ENCODE results near the gene RFX2.

Gene RFX2

DNA sequence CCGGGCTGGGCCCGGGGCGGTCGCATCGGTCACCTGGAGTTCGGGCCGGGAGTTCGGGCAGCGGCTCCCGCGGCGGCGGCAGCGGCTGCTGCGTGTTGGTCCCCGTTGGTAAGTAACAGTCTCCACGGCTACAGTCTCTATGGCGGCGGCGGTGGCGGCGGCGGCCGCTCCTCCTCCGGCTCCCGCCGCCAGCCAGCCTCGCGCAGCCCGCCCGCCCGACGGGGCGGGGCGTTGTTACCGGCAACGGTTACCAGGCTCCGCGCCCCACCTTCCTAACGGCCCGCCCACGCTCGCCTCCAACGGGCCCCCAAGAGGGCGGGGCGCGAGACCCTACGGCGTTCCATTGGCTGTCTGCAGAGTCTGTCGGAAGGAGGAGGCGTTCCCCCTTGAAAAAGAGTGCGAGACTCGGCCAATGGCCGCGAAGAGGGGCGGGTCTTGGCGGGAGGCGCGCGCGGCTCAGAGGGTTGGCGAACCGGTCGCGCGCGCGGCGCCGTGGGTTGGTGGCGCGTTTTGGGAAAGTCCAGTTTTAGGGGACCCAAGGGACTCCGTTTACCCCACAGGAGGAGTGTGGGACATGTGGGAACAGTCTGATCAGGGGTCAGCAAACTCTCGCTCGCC, at the start of gene RFX2:
TSS of gene RFX2 (minus strand) at position 141 of the 618 bp plus-strand sequence. CDS start 63,004 bp downstream, outside the sequence.
- H3K27ac ChIP-seq, result peak within 1 kb of the TSS; percentile 58
- TF ChIP-seq, protein P1, sequence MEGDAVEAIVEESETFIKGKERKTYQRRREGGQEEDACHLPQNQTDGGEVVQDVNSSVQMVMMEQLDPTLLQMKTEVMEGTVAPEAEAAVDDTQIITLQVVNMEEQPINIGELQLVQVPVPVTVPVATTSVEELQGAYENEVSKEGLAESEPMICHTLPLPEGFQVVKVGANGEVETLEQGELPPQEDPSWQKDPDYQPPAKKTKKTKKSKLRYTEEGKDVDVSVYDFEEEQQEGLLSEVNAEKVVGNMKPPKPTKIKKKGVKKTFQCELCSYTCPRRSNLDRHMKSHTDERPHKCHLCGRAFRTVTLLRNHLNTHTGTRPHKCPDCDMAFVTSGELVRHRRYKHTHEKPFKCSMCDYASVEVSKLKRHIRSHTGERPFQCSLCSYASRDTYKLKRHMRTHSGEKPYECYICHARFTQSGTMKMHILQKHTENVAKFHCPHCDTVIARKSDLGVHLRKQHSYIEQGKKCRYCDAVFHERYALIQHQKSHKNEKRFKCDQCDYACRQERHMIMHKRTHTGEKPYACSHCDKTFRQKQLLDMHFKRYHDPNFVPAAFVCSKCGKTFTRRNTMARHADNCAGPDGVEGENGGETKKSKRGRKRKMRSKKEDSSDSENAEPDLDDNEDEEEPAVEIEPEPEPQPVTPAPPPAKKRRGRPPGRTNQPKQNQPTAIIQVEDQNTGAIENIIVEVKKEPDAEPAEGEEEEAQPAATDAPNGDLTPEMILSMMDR (IDR thresholded peaks at IDR 0.05), result no peak
- no peak for TF ChIP-seq ZFX (IDR thresholded peaks at IDR 0.05; ENCODE audit: borderline replicate concordance)

DNA sequence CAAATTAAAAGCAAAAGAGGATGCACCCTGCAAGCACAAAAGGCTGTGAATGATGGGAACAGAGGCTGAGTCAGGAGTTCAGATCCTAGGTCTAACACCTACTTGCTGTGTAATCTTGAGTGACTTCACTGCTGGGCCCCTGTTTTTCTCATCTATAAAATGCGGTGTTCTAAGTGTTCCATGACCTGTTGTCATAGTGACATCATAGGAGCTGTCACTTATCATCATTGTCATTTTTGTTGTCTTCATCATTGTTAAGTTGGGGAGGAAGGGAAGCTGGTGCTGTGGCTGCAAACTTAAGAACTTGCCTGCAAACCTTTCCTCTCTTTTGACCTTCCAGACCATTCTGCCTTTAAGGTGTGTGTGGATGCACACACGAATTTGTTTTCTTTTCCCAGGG, 45.7 kb upstream of the RFX2 start:
- TF ChIP-seq, protein P1 (IDR thresholded peaks at IDR 0.05), result no peak
- TF ChIP-seq ZFX (IDR thresholded peaks at IDR 0.05; ENCODE audit: borderline replicate concordance), result no peak
- H3K27ac ChIP-seq, result no peak overlapping the region

DNA sequence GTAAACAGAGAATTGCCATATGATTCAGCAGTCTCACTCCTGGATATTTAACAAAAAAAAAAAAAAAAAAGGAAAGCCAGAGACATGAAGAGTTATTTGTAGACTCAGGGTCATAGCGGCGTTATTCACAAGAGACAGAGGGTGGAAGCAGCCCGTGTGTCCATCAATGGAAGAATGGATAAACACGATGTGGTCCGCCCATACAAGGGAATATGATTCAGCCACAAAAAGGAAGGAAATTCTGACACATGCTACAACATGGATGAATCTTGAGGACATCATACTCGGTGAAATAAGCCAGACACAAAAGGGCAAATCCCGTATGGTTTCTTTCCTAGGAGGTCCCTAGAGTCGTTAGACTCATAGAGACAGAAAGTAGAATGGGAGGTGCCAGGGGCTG, 40.0 kb upstream of the RFX2 start:
- TF ChIP-seq ZFX (IDR thresholded peaks at IDR 0.05; ENCODE audit: borderline replicate concordance), result no peak
- TF ChIP-seq, protein P1 (IDR thresholded peaks at IDR 0.05), result no peak

DNA sequence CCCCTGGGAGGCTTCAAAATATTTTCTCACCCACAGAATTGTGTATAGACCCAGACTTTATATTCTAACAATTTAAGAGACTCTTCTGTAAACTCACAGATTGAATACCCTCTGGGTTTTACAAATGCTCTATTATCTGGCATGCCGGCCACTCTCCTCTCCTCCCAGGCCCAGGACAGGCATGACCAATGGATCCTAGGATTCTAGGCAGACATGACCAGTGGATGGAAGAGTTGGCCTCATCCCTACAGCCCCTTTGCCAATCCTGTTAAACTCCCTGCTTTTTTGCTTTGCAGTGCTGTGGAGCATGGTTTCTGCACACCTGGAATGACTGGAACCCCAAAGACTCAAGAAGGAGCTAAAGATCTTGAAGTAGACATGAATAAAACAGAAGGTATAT, 30.9 kb upstream of the RFX2 start:
- TF ChIP-seq ZFX (IDR thresholded peaks at IDR 0.05; ENCODE audit: borderline replicate concordance), result no peak
- TF ChIP-seq, protein P1 (IDR thresholded peaks at IDR 0.05), result no peak
- H3K27ac ChIP-seq, result no peak overlapping the region

More for the DNA sequence above, 40.0 kb upstream of the RFX2 start:
- H3K27ac ChIP-seq, result no peak overlapping the region

DNA sequence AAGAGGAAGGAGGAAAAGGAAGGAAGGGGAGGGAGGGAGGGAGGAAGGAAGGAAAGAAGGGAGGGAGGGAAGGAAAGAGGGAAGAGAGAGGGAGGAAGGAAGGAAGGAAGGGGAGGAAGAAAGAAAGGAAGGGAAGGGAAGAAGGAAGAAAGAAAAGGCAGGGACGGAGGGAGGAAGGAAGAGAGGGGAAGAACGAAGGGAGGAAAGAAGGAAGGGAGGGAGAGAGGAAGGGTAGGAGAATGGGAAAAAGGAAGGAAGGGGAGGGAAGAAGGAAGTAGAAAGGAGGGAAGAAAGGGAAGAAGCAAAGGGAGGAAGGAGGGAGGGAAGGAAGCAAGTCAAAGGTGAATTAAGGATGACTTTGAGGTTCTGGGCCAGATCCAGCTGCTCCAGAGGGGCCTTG, 28.2 kb upstream of the RFX2 start:
- no peak overlapping the region for H3K27ac ChIP-seq
- TF ChIP-seq, protein P1 (IDR thresholded peaks at IDR 0.05), result no peak
- no peak for TF ChIP-seq ZFX (IDR thresholded peaks at IDR 0.05; ENCODE audit: borderline replicate concordance)

DNA sequence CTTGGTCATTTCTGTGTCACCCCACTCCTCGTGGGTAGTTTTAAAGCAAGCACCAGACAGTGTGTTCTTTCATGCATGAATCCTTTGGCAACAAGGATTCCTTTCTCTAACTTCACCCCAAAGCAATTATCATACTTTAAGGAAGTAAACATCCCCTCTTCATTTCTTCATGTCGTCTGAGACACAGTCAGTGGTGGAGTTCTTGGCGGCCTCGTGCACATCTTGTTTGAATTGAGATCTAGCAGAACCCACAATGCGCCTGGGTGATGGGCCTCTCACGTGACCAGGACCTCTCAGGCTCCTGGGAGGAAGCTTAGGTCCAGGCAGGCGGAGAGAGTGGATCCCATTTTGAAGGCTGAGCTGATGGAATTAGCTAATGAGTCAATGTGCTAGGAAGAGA, 27.8 kb upstream of the RFX2 start:
- TF ChIP-seq, protein P1 (IDR thresholded peaks at IDR 0.05), result no peak
- H3K27ac ChIP-seq, result no peak overlapping the region

DNA sequence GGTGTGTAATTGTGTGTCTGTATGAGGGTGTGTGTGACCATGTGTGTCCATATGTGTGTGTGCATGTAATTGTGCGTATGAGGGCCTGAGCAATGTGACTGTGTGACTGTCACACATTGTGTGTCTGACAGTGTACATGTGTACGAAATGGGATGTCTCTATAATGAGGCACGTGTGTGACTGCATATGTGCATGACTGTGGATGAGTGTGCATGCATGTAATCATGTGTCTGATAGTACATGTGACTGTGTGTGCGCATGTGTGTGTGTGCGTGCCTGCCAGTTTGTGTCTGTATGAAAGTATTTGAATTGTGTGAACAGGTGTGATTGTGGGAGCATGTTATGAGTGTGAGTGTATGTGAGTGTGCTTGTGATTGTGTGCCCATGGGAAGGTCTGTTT, 22.9 kb upstream of the RFX2 start:
- H3K27ac ChIP-seq, result no peak overlapping the region
- no peak for TF ChIP-seq ZFX (IDR thresholded peaks at IDR 0.05; ENCODE audit: borderline replicate concordance)

DNA sequence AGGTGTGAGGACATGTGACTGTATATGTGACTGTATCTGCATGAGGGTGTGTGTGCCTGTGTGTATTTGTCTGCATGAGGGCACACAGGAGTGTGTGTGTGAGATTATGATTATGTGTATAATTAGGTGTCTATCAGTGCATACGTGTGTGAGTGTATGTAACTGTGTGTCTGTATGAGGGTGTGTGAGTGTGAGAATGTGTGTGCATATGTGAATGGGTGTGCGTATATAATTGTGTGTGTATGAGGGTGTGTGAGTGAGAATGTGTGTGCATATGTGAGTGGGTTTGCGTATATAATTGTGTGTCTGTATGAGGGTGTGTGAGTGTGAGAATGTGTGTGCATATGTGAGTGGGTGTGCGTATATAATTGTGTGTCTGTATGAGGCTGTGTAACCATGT, 22.2 kb upstream of the RFX2 start:
- H3K27ac ChIP-seq, result no peak overlapping the region
- TF ChIP-seq, protein P1 (IDR thresholded peaks at IDR 0.05), result no peak
- no peak for TF ChIP-seq ZFX (IDR thresholded peaks at IDR 0.05; ENCODE audit: borderline replicate concordance)

Measured in 22Rv1 (cell line).